A549 (cell line): ENCODE measurements around the gene HLA-DQB2. TPM values are rescaled to one million over a fixed set of nuclear protein-coding genes. Genes with fewer than 3 reads are reported as not detected.

Experiments
- ATAC-seq, 2 experiments: fragments of 200-7000 bp in 1 of 2; fragments of >200 bp in 1 of 2; cut with Nextera tagmentation in 1 of 2; cut with Tn5 transposase in 1 of 2; 3 replicates each; pipeline versions ENCODE4 v1.8.0 to v1.9.1; 2018 to 2020; ENCODE audit warnings: mild to moderate bottlenecking in 1 of 2, moderate library complexity in 1 of 2
- CTCF ChIA-PET: fragments of 300-600 bp; sonication (Branson Sonifier 250); formaldehyde crosslinking; extraction: SDS; loops from one replicate; lab custom pipeline; 2021; ENCODE audit warnings: antibody characterized with exemption, inconsistent platforms; lab: Yijun Ruan, JAX
- POLR2A ChIA-PET: fragments of 350-600 bp; formaldehyde crosslinking; extraction: SDS; loops from one replicate; lab custom pipeline; 2021; ENCODE audit warnings: antibody characterized with exemption, inconsistent platforms; lab: Yijun Ruan, JAX
- DNase-seq, 2 experiments: peaks; one replicate each; pipeline versions ENCODE4 v3.0.0 to v3.0.0-alpha.2; 2011 to 2016; ENCODE audit warnings: low read depth in 1 of 2, low spot score in 1 of 2
- FAIRE-seq: peaks from 2 replicates; lab custom pipeline; 2011; peaks lifted over from hg19 to GRCh38; lab: Jason Lieb, UNC
- H3K27ac ChIP-seq, 2 experiments: fragments of >200 bp; sonication (Bioruptor Twin); formaldehyde crosslinking; 3 replicates each; pipeline ENCODE4 v1.5.1; 2016 to 2017
- H3K4me1 ChIP-seq: fragments of >200 bp; sonication (Bioruptor Twin); formaldehyde crosslinking; 3 replicates; pipeline ENCODE4 v1.6.1; 2016
- H3K4me2 ChIP-seq: fragments of >200 bp; sonication (Bioruptor Twin); formaldehyde crosslinking; 3 replicates; pipeline ENCODE4 v1.6.1; 2016
- H3K4me3 ChIP-seq: fragments of >200 bp; sonication (Bioruptor Twin); formaldehyde crosslinking; 3 replicates; pipeline ENCODE4 v1.5.1; 2016
- H3K9me3 ChIP-seq: fragments of >200 bp; sonication (Bioruptor Twin); formaldehyde crosslinking; 3 replicates; pipeline ENCODE4 v1.6.1; 2016
- CBX8 ChIP-seq: fragments of 200-600 bp; sonication (generic); IDR thresholded peaks from 2 replicates; pipeline ENCODE4 v1.6.1; 2016
- CEBPB ChIP-seq, 2 experiments: fragments of >200 bp in 1 of 2; sonication (Bioruptor Twin) in 1 of 2; formaldehyde crosslinking in 1 of 2; IDR thresholded peaks; 2 replicates each; pipeline ENCODE4 v1.6.1; 2012 to 2016
- CHD4 ChIP-seq: fragments of 200-600 bp; sonication (generic); IDR thresholded peaks from 2 replicates; pipeline ENCODE4 v1.6.1; 2016; ENCODE audit warnings: antibody characterized with exemption, mild to moderate bottlenecking, borderline replicate concordance
- ESRRA ChIP-seq: fragments of 150-350 bp; IDR thresholded peaks from 2 replicates; pipeline ENCODE4 v1.6.1; 2014; ENCODE audit warnings: mild to moderate bottlenecking, low read length, borderline replicate concordance
- HOXA7 ChIP-seq: fragments of 250-450 bp; sonication (Bioruptor Pico); IDR thresholded peaks from 2 replicates; pipeline ENCODE4 v1.5.0; 2020; ENCODE audit warnings: mild to moderate bottlenecking, moderate library complexity
- HOXB5 ChIP-seq: fragments of 250-450 bp; sonication (Bioruptor Pico); IDR thresholded peaks from 2 replicates; pipeline ENCODE4 v1.5.0; 2020; ENCODE audit warnings: mild to moderate bottlenecking, moderate library complexity
- JUNB ChIP-seq: fragments of >200 bp; sonication (Bioruptor Twin); formaldehyde crosslinking; IDR thresholded peaks from 2 replicates; pipeline ENCODE4 v1.6.1; 2016
- KDM1A ChIP-seq: fragments of 200-600 bp; sonication (generic); IDR thresholded peaks from 2 replicates; pipeline ENCODE4 v1.6.1; 2016; ENCODE audit warnings: low read depth, mild to moderate bottlenecking
- KDM5A ChIP-seq: fragments of 200-600 bp; sonication (generic); IDR thresholded peaks from 2 replicates; pipeline ENCODE4 v1.6.1; 2016; ENCODE audit warnings: antibody characterized with exemption, mild to moderate bottlenecking
- MAFK ChIP-seq: fragments of 450-650 bp; IDR thresholded peaks from 2 replicates; pipeline ENCODE4 v1.6.1; 2014; ENCODE audit not compliant: partially characterized antibody
- NFE2L2 ChIP-seq: fragments of 150-350 bp; conservative IDR thresholded peaks from 2 replicates; pipeline ENCODE4 v1.6.1; 2014; ENCODE audit warnings: low read length
- NPAS2 ChIP-seq: fragments of 250-450 bp; sonication (Bioruptor Pico); IDR thresholded peaks from 2 replicates; pipeline ENCODE4 v1.8.0; 2022; ENCODE audit warnings: mild to moderate bottlenecking, moderate library complexity, borderline replicate concordance
- NR3C1 ChIP-seq: fragments of >200 bp; sonication (Bioruptor Twin); formaldehyde crosslinking; IDR thresholded peaks from 3 replicates; pipeline ENCODE4 v1.6.1; 2017
- POLR2A ChIP-seq: IDR thresholded peaks from 2 replicates; pipeline ENCODE4 v1.6.1; 2012; ENCODE audit warnings: mild to moderate bottlenecking, low read length
- RAD21 ChIP-seq, 2 experiments: fragments of >200 bp in 1 of 2; sonication (Bioruptor Twin) in 1 of 2; formaldehyde crosslinking in 1 of 2; IDR thresholded peaks in 1 of 2; conservative IDR thresholded peaks in 1 of 2; 2 replicates in 1 of 2; 3 replicates in 1 of 2; pipeline ENCODE4 v1.6.1; 2012 to 2018; ENCODE audit warnings: inconsistent platforms in 1 of 2
- RCOR1 ChIP-seq: fragments of 150-350 bp; IDR thresholded peaks from 2 replicates; pipeline ENCODE4 v1.6.1; 2014; ENCODE audit warnings: antibody characterized with exemption, low read length, low read depth
- RNF2 ChIP-seq: fragments of 200-600 bp; sonication (generic); IDR thresholded peaks from 2 replicates; pipeline ENCODE4 v1.6.1; 2016; ENCODE audit warnings: low read depth, mild to moderate bottlenecking, antibody characterized with exemption, moderate library complexity, borderline replicate concordance
- SMC3 ChIP-seq: fragments of >200 bp; sonication (Bioruptor Twin); formaldehyde crosslinking; IDR thresholded peaks from 3 replicates; pipeline ENCODE4 v1.6.1; 2018; ENCODE audit warnings: inconsistent platforms
- ZFP36 ChIP-seq: fragments of 450-650 bp; IDR thresholded peaks from 2 replicates; pipeline ENCODE4 v1.6.1; 2014; ENCODE audit warnings: borderline replicate concordance; ENCODE audit not compliant: partially characterized antibody
- WGBS: methylation state at CpG from one replicate; pipeline ENCODE4 v1.1.6; 2017; ENCODE audit errors: missing lambda C conversion rate; 5-methylcytosine and 5-hydroxymethylcytosine counted together
- polyA minus RNA-seq: library from RNA; depleted of rRNA, polyadenylated mRNA; stranded (reverse); fragments of >200 nt; gene quantifications from 2 replicates; pipeline ENCODE4 v1.2.3, GENCODE V29; 2011; rRNA and poly(A)+ RNA removed
- polyA plus RNA-seq, 4 experiments: library from polyadenylated mRNA; depleted of rRNA in 3 of 4; stranded (reverse); fragments of >200 nt; fragmentation: RNase III in 1 of 4; extraction: RNeasy Plus Mini Kit Qiagen cat#74134 plus additional on column Dnase treatment in 1 of 4; gene quantifications; 2 replicates in 3 of 4; 3 replicates in 1 of 4; pipeline ENCODE4 v1.2.3, GENCODE V29; 2011 to 2017
- TF ChIP-seq, protein P1 (sequence below): fragments of >200 bp; sonication (Bioruptor Twin); formaldehyde crosslinking; IDR thresholded peaks from 3 replicates; pipeline ENCODE4 v1.6.1; 2016
- TF ChIP-seq, protein P2 (sequence below): fragments of >200 bp; sonication (Bioruptor Twin); formaldehyde crosslinking; IDR thresholded peaks from 2 replicates; pipeline ENCODE4 v1.6.1; 2016
- TF ChIP-seq, protein P3 (sequence below): IDR thresholded peaks from 2 replicates; pipeline ENCODE4 v1.6.1; 2012
- TF ChIP-seq, protein P4 (sequence below): fragments of 250-450 bp; sonication (Bioruptor Pico); IDR thresholded peaks from 2 replicates; pipeline ENCODE4 v1.5.0; 2020; ENCODE audit warnings: low read depth, mild to moderate bottlenecking, moderate library complexity
- TF ChIP-seq, protein P5 (sequence below): fragments of 450-650 bp; IDR thresholded peaks from 2 replicates; pipeline ENCODE4 v1.6.1; 2014; ENCODE audit warnings: antibody characterized with exemption

Gene HLA-DQB2
- polyA plus RNA-seq (2011; rRNA removed): not detected in 2 replicates
- not detected in 2 replicates for polyA plus RNA-seq (2012; cell fraction: cytosol; rRNA removed)
- not detected in 2 replicates for polyA plus RNA-seq (2012; cell fraction: nucleus; rRNA removed)
- polyA plus RNA-seq (2017; fragmentation: RNase III; extraction: RNeasy Plus Mini Kit Qiagen cat#74134 plus additional on column Dnase treatment): not detected in 3 replicates
- polyA minus RNA-seq: not detected in 2 replicates

DNA sequence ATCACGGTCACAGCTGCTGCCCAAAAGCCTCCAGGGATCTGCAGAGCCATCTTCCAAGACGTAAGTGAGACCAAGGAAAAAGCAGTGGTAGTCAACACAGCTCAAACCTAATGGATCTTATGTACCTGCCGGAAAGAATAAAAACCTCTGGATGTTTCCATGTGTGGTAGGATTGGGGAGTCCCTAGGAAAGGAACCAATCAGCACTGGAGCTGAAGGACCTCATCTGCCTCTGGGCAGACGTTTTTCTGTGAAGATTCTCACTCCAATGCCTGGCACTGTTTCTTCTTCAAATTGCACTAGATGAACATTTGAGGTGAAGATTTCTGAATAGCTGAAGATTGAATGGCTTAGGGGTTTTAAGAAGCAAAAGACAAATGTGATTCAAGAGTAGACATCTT is at the start of gene HLA-DQB2:
HLA-DQB2 (minus strand) TSS at position 112 of the 400 bp plus-strand sequence; CDS start at position 50, 62 bp downstream.
- no peak for FAIRE-seq
- TF ChIP-seq, protein P1, sequence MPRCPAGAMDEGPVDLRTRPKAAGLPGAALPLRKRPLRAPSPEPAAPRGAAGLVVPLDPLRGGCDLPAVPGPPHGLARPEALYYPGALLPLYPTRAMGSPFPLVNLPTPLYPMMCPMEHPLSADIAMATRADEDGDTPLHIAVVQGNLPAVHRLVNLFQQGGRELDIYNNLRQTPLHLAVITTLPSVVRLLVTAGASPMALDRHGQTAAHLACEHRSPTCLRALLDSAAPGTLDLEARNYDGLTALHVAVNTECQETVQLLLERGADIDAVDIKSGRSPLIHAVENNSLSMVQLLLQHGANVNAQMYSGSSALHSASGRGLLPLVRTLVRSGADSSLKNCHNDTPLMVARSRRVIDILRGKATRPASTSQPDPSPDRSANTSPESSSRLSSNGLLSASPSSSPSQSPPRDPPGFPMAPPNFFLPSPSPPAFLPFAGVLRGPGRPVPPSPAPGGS: no peak
- TF ChIP-seq HOXB5 (CRISPR knock-in tag) (no peak), CHD4 (no peak), RCOR1 (no peak), SMC3 (no peak), CEBPB (IDR thresholded peaks at IDR 0.05) (no peak), ZFP36 (no peak), CBX8 (no peak), ESRRA (no peak), HOXA7 (CRISPR knock-in tag) (no peak), NFE2L2 (no peak), NPAS2 (CRISPR knock-in tag) (no peak), POLR2A (no peak), JUNB (no peak), KDM1A (no peak)
- TF ChIP-seq, protein P2, sequence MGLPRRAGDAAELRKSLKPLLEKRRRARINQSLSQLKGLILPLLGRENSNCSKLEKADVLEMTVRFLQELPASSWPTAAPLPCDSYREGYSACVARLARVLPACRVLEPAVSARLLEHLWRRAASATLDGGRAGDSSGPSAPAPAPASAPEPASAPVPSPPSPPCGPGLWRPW: no peak
- TF ChIP-seq, protein P3, sequence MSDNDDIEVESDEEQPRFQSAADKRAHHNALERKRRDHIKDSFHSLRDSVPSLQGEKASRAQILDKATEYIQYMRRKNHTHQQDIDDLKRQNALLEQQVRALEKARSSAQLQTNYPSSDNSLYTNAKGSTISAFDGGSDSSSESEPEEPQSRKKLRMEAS: no peak
- TF ChIP-seq, protein P4, sequence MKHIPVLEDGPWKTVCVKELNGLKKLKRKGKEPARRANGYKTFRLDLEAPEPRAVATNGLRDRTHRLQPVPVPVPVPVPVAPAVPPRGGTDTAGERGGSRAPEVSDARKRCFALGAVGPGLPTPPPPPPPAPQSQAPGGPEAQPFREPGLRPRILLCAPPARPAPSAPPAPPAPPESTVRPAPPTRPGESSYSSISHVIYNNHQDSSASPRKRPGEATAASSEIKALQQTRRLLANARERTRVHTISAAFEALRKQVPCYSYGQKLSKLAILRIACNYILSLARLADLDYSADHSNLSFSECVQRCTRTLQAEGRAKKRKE (CRISPR knock-in tag): no peak
- TF ChIP-seq, all 56 proteins: peak for 0
- no peak within 1 kb of the TSS for H3K27ac ChIP-seq
- H3K9me3 ChIP-seq: no peaks in the 10 kb centered on the region
- H3K4me3 ChIP-seq: no peak within 1 kb of the TSS
- no peaks in the 10 kb centered on the region for H3K4me1 ChIP-seq
- ChIA-PET CTCF (interaction anchor here (1.0 kb wide), 1 partner anchor 22 kb away, joined by 3 read pairs; no protein-coding TSS in a partner anchor), POLR2A (no interaction called here)
- H3K4me2 ChIP-seq: no peak within 1 kb of the TSS
- 9% methylated on average over 4 of the region's 4 CpGs for WGBS
- ATAC-seq: no peak
- DNase-seq: no peak

DNA sequence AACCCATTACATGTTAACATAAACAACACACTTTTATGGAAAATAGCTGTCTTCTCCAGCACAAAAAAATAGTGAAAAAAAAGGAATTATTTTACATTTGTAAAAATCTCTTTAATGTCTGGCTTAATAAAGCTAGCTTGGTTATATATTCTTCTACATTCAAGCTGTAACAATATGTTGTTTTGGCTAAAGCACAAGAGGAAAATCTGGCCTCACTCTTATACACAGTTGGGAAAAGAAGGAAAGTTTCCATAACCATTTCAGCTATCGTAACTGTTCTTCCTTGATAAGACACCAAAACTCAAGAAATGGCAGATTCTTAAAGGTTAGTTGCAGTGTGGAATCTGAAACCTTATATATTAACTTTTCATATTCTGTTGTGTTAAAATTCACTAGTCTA is 45.8 kb upstream of the HLA-DQB2 start:
- Histone ChIP-seq H3K4me2 (no peak overlapping the region), H3K9me3 (no peaks in the 10 kb centered on the region), H3K4me3 (no peak overlapping the region), H3K27ac (no peak overlapping the region), H3K4me1 (no peaks in the 10 kb centered on the region)
- no peak for ATAC-seq
- ChIA-PET POLR2A (no interaction called here), CTCF (interaction anchor here (0.6 to 0.8 kb wide), 2 partner anchors 13 to 30 kb away, joined by 3 read pairs; partner anchors contain the start of gene TAP2)
- DNase-seq: no peak
- WGBS: 38% methylated on average over 1 of the region's 1 CpG
- no peak for FAIRE-seq
- TF ChIP-seq, protein P5, sequence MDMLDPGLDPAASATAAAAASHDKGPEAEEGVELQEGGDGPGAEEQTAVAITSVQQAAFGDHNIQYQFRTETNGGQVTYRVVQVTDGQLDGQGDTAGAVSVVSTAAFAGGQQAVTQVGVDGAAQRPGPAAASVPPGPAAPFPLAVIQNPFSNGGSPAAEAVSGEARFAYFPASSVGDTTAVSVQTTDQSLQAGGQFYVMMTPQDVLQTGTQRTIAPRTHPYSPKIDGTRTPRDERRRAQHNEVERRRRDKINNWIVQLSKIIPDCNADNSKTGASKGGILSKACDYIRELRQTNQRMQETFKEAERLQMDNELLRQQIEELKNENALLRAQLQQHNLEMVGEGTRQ: no peak
- TF ChIP-seq, protein P1: no peak
- TF ChIP-seq CHD4 (no peak), NR3C1 (no peak), RAD21 (conservative IDR thresholded peaks at IDR 0.05 in 1 of 2, IDR thresholded peaks at IDR 0.05 in 1 of 2) (no peak), NFE2L2 (no peak), MAFK (no peak), RNF2 (no peak), KDM5A (no peak)
- TF ChIP-seq, protein P4 (CRISPR knock-in tag): no peak
- TF ChIP-seq, all 56 proteins: peak for 0
